PC-9 (cell line): Measurements from ENCODE around the gene GRIN2D.

Source experiments
- EZH2 ChIP-seq: fragments of 200-600 bp; sonication (generic); IDR thresholded peaks from 2 replicates; pipeline ENCODE4 v1.8.0; 2017; ENCODE audit warnings: antibody characterized with exemption, low read depth
- TF ChIP-seq, protein P1 (sequence below): fragments of 200-600 bp; sonication (generic); conservative IDR thresholded peaks from 2 replicates; pipeline ENCODE4 v1.6.1; 2017; ENCODE audit warnings: mixed run types, antibody characterized with exemption, mild to moderate bottlenecking, moderate library complexity

DNA sequence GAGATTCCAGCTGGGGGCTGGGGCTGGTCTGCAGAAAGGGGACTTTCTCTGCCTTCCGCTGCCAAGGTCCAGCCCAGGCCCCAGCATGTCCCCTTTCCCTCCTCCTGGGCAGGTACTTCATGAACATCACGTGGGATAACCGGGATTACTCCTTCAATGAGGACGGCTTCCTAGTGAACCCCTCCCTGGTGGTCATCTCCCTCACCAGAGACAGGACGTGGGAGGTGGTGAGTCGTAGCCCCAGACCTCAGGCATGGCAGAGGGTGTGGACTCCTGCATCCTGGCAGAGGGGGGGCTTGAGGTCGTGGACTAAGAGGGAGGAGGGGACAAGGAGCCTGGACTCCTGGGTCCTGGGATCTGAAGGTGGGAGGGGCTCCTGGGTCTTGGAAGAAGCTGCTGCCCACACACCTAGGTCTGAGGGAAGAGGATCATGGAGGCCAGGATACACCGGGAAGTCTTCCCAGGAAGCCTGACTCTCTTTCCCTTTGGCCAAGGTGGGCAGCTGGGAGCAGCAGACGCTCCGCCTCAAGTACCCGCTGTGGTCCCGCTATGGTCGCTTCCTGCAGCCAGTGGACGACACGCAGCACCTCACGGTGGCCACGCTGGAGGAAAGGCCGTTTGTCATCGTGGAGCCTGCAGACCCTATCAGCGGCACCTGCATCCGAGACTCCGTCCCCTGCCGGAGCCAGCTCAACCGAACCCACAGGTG lies 20.6 kb downstream of the GRIN2D start:
- no peak for TF ChIP-seq EZH2
- TF ChIP-seq, protein P1, sequence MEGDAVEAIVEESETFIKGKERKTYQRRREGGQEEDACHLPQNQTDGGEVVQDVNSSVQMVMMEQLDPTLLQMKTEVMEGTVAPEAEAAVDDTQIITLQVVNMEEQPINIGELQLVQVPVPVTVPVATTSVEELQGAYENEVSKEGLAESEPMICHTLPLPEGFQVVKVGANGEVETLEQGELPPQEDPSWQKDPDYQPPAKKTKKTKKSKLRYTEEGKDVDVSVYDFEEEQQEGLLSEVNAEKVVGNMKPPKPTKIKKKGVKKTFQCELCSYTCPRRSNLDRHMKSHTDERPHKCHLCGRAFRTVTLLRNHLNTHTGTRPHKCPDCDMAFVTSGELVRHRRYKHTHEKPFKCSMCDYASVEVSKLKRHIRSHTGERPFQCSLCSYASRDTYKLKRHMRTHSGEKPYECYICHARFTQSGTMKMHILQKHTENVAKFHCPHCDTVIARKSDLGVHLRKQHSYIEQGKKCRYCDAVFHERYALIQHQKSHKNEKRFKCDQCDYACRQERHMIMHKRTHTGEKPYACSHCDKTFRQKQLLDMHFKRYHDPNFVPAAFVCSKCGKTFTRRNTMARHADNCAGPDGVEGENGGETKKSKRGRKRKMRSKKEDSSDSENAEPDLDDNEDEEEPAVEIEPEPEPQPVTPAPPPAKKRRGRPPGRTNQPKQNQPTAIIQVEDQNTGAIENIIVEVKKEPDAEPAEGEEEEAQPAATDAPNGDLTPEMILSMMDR: no peak
